ENCODE results near the gene MAD1L1. TPM values are rescaled to one million over a fixed set of nuclear protein-coding genes. Genes with fewer than 3 reads are reported as not detected.

Gene MAD1L1
- total and polyA plus RNA-seq, 2 of the 13 experiments (the other 11 are each of a cell fraction or from before 2014, with no cell fraction given), result 17.4 to 64.7 TPM

DNA sequence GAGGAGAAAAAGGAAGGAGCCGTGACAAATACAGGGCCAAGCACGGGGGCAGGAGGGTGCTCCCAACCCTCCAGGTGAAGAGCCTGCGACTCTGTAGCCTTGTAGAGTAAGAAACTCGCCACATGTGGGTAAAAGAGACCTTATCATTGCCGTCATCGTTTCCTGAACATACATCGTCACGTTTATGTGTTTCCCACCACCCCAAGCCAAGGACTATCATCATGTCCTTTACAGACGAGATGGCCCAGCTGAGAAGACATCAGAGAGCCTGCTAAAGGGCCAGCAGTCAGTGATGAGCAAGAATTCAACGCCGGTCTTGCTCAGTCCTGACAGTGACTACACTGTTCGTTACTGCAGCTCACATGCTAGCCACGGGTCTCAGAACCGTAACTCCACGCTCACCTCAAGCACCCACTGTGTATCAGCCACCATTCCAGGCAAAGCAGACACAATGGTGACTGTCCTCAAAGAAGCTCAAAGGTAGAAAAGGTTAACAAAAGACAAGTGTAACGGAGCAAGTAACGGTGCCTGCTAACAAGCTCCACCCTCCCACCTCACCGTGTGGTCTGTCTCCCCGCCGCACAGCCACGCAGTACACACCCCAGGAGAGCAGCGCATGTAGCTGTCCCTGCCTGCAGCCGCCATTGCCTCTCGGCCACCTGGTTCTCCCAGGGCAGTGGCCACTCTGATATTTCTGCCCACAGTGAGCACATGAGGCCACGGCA, 147.8 kb downstream of the MAD1L1 start (continued):
- TF ChIP-seq, protein P1, sequence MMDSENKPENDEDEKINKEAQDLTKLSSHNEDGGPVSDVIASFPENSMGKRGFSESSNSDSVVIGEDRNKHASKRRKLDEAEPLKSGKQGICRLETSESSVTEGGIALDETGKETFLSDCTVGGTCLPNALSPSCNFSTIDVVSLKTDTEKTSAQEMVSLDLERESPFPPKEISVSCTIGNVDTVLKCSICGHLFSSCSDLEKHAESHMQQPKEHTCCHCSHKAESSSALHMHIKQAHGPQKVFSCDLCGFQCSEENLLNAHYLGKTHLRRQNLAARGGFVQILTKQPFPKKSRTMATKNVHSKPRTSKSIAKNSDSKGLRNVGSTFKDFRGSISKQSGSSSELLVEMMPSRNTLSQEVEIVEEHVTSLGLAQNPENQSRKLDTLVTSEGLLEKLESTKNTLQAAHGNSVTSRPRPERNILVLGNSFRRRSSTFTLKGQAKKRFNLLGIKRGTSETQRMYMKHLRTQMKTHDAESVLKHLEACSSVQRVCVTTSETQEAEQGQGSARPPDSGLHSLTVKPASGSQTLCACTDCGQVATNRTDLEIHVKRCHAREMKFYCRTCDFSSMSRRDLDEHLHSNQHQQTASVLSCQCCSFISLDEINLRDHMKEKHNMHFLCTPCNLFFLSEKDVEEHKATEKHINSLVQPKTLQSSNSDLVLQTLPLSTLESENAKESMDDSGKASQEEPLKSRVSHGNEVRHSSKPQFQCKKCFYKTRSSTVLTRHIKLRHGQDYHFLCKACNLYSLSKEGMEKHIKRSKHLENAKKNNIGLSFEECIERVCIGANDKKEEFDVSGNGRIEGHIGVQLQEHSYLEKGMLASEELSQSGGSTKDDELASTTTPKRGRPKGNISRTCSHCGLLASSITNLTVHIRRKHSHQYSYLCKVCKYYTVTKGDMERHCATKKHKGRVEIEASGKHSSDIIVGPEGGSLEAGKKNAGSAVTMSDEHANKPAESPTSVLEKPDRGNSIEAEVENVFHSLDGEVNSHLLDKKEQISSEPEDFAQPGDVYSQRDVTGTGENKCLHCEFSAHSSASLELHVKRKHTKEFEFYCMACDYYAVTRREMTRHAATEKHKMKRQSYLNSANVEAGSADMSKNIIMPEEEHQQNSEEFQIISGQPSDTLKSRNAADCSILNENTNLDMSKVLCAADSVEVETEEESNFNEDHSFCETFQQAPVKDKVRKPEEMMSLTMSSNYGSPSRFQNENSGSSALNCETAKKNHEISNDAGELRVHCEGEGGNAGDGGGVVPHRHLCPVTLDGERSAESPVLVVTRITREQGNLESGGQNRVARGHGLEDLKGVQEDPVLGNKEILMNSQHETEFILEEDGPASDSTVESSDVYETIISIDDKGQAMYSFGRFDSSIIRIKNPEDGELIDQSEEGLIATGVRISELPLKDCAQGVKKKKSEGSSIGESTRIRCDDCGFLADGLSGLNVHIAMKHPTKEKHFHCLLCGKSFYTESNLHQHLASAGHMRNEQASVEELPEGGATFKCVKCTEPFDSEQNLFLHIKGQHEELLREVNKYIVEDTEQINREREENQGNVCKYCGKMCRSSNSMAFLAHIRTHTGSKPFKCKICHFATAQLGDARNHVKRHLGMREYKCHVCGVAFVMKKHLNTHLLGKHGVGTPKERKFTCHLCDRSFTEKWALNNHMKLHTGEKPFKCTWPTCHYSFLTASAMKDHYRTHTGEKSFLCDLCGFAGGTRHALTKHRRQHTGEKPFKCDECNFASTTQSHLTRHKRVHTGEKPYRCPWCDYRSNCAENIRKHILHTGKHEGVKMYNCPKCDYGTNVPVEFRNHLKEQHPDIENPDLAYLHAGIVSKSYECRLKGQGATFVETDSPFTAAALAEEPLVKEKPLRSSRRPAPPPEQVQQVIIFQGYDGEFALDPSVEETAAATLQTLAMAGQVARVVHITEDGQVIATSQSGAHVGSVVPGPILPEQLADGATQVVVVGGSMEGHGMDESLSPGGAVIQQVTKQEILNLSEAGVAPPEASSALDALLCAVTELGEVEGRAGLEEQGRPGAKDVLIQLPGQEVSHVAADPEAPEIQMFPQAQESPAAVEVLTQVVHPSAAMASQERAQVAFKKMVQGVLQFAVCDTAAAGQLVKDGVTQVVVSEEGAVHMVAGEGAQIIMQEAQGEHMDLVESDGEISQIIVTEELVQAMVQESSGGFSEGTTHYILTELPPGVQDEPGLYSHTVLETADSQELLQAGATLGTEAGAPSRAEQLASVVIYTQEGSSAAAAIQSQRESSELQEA (CRISPR knock-in tag; IDR thresholded peaks at IDR 0.05; ENCODE audit: not compliant biosample characterization), result no peak

DNA sequence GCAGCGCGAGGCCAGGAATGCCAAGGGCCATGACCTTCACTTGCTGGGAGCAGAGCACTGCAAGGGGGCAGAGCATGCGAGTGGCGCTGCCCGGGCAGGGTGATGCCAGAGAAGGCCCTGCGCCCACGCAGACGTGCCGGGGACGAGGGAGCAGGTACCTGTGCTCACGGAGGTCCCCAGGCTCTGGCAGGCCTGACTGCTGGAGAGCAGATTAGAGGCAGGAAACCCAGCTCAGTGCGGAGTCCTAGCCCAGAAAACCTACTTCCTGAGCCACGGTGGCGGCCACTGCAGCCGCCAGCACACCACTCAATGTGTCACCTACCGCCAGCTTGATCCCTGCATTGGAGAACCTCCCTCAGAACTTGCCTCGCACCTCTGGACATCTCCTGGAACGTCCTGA, 148.4 kb downstream of the MAD1L1 start:
- Histone ChIP-seq H3K9ac (ENCODE audit: insufficient read depth, low read depth, low read length) (no peak overlapping the region), H3K4me1 (ENCODE audit: insufficient read depth, low read length) (no peaks in the 10 kb centered on the region), H3K36me3 (replicated peaks in 1 of 2; ENCODE audit: control insufficient read depth in 1 of 2, insufficient read depth in 2 of 2, low read length in 2 of 2) (peaks cover 6 to 28% of the 10 kb centered on the region in 2 experiments; a peak in 3 of 5 replicates), H4K20me1 (ENCODE audit: insufficient read depth, low read length) (no peaks in the 10 kb centered on the region), H2AFZ (ENCODE audit: low read length) (no peak overlapping the region), H3K27ac (ENCODE audit: extremely low read length, insufficient read depth, low read length) (no peak overlapping the region), H3K4me2 (ENCODE audit: low read depth, low read length) (no peak overlapping the region), H3K9me3 (ENCODE audit: low read length) (no peaks in the 10 kb centered on the region), H3K4me3 (replicated peaks in 1 of 3; ENCODE audit: insufficient read depth in 1 of 3, low read depth in 2 of 3, low read length in 3 of 3) (no peak overlapping the region), H3K27me3 (ENCODE audit: control insufficient read depth in 1 of 2, insufficient read depth in 2 of 2, low read length in 2 of 2) (no peaks in the 10 kb centered on the region), H3K79me2 (ENCODE audit: insufficient read depth, low read length) (no peaks in the 10 kb centered on the region)
- intact Hi-C loops (cut with micrococcal nuclease; ENCODE audit: unreplicated experiment), result no loop called here
- POLR2A ChIA-PET, result no interaction called here
- 98% methylated on average over 9 of the region's 18 CpGs for WGBS (ENCODE audit: low lambda C conversion rate)
- ATAC-seq, result no peak
- no TSS peak for BruUV-seq (replicated peaks)
- CTCF ChIA-PET (ENCODE audit: low intra/inter-chr PET ratio, low total read pairs), result no interaction called here
- FAIRE-seq, result no peak
- DNase-seq (ENCODE audit: low spot score), result no peak
- in situ Hi-C loops (cut with HindIII; ENCODE audit: extremely low pct_ligation_motif_present, low pct_unique_long_range_greater_than_20kb), result no loop called here
- TF ChIP-seq FOSL2 (CRISPR knock-in tag; IDR thresholded peaks at IDR 0.05) (no peak), RXRB (CRISPR knock-in tag; IDR thresholded peaks at IDR 0.05; ENCODE audit: borderline replicate concordance) (no peak), RBAK (CRISPR knock-in tag; IDR thresholded peaks at IDR 0.05) (no peak), ZFP37 (CRISPR knock-in tag; IDR thresholded peaks at IDR 0.05; ENCODE audit: borderline replicate concordance) (no peak), TBL1XR1 (IDR thresholded peaks at IDR 0.05; ENCODE audit: borderline replicate concordance, low read length, partially characterized antibody) (no peak), ZNF607 (CRISPR knock-in tag; IDR thresholded peaks at IDR 0.05; ENCODE audit: borderline replicate concordance) (no peak), MEF2D (CRISPR knock-in tag; IDR thresholded peaks at IDR 0.05) (no peak), MTA1 (CRISPR knock-in tag; IDR thresholded peaks at IDR 0.05; ENCODE audit: borderline replicate concordance) (no peak), ZNF777 (CRISPR knock-in tag; IDR thresholded peaks at IDR 0.05) (no peak)
- TF ChIP-seq, protein P2, sequence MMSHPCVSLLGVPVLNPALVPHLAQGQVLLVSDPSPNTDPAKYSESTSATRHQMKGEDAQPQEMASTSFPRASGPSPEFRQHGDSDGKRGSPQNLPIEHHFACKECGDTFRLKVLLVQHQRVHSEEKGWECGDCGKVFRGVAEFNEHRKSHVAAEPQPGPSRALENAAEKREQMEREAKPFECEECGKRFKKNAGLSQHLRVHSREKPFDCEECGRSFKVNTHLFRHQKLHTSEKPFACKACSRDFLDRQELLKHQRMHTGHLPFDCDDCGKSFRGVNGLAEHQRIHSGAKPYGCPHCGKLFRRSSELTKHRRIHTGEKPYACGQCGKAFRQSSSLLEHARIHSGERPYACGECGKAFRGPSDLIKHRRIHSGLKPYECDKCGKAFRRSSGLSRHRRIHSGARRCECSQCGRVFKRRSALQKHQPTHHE (CRISPR knock-in tag; IDR thresholded peaks at IDR 0.05; ENCODE audit: borderline replicate concordance), result no peak
- TF ChIP-seq, protein P3, sequence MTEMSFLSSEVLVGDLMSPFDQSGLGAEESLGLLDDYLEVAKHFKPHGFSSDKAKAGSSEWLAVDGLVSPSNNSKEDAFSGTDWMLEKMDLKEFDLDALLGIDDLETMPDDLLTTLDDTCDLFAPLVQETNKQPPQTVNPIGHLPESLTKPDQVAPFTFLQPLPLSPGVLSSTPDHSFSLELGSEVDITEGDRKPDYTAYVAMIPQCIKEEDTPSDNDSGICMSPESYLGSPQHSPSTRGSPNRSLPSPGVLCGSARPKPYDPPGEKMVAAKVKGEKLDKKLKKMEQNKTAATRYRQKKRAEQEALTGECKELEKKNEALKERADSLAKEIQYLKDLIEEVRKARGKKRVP (CRISPR knock-in tag; IDR thresholded peaks at IDR 0.05), result no peak

Measured in HepG2 (cell line).